IPS-20b (cell line): ENCODE data around the gene EML3.
"Not testable (repeated sequence)": the region's sequence is repeated elsewhere in the genome, so short reads cannot be mapped to it uniquely, and the experiment has no call there.

Experiments used
- H3K27ac ChIP-seq: one replicate; pipeline ENCODE4 v1.5.1; 2013; ENCODE audit warnings: low read length
- H3K27me3 ChIP-seq: 2 replicates; pipeline ENCODE4 v1.6.1; 2013; ENCODE audit warnings: mild to moderate bottlenecking, low read length, inconsistent platforms; ENCODE audit not compliant: insufficient read depth
- H3K36me3 ChIP-seq: 2 replicates; pipeline ENCODE4 v1.6.1; 2013; ENCODE audit warnings: low read depth, mild to moderate bottlenecking, inconsistent platforms, low read length, moderate library complexity; ENCODE audit not compliant: insufficient read depth
- H3K4me1 ChIP-seq: 2 replicates; pipeline ENCODE4 v1.6.1; 2013; ENCODE audit warnings: mild to moderate bottlenecking, control low read depth, inconsistent platforms, low read length, moderate library complexity; ENCODE audit not compliant: insufficient read depth
- H3K4me3 ChIP-seq: 2 replicates; pipeline ENCODE4 v1.5.1; 2013; ENCODE audit warnings: mild to moderate bottlenecking, low read length, inconsistent platforms
- H3K9ac ChIP-seq: 2 replicates; pipeline ENCODE4 v1.6.1; 2013; ENCODE audit warnings: low read depth, mild to moderate bottlenecking, inconsistent platforms, low read length, moderate library complexity
- H3K9me3 ChIP-seq: 2 replicates; pipeline ENCODE4 v1.6.1; 2013; ENCODE audit warnings: mild to moderate bottlenecking, low read depth, low read length, inconsistent platforms; ENCODE audit not compliant: insufficient read depth

Gene EML3

DNA sequence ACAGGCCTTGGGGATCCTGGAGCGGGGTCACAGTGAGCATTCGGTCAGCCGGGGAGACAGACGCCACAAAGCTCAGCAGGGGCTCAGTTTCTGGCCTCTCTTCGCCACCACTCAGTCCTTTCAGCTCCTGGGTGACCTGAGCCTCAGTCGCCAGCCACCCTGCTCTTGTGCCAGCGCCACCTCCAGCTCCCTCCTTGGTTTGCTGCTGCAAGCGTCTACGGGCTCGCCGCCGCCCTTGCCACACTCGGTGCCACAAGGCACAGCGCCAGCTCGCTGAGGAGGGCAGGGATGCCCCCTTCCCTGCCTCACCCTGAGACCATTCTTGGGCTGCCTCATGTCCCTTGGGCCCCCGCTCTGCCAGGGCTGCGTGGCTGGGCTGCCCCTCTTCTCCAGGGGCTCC is 37.4 kb downstream of the EML3 start:
- Histone ChIP-seq H3K36me3 (peaks cover 66% of the 10 kb centered on the region), H3K27me3 (no peaks in the 10 kb centered on the region), H3K9ac (peak overlapping the region; percentile 97; the same call in 1 of the 2 replicates), H3K27ac (no peak overlapping the region), H3K4me1 (peaks cover 15% of the 10 kb centered on the region; the same call in 1 of the 2 replicates), H3K4me3 (peak overlapping the region; percentile 99; the same call in 1 of the 2 replicates), H3K9me3 (no peaks in the 10 kb centered on the region)

DNA sequence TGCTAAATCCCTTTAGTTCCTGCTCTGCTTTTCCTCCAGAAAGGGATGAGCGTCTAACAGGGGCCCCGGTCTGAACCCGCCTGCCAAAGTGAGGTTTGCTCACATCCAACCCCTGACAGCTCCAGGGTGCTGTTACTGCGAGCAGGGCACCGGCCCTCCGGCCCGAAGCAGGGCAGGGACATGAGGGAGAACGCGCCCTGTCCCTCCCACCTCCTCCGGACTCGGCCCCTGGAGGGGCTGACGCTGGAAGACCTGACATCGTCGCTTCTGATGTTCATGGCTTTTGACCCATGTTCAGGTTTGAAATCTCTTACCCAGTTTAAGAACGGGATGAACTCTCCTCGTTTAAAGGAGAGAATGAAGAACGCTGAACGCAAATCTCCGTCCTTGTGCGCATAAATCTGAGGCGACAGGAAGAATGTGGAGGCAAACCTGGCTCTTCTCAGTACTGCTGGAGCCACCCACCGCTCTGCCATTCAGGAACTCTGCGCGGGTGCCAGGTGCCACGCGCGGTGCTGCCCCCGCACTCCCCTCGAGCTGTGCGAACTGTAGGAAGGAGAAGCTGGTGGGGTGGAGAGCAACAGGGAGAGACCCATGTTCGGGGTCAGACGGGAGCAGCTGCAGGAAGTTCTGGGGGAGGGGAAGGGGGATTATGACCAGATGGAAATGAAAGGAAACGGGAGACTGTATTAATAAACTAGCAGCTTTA is 38.1 kb downstream of the EML3 start:
- peaks cover 73% of the 10 kb centered on the region for H3K36me3 ChIP-seq
- H3K27me3 ChIP-seq: no peaks in the 10 kb centered on the region
- peaks cover 15% of the 10 kb centered on the region; the same call in 1 of the 2 replicates for H3K4me1 ChIP-seq
- peak overlapping the region; percentile 40 for H3K27ac ChIP-seq
- peak overlapping the region; percentile 99 for H3K4me3 ChIP-seq
- H3K9ac ChIP-seq: peak overlapping the region; percentile 97
- H3K9me3 ChIP-seq: no peaks in the 10 kb centered on the region

DNA sequence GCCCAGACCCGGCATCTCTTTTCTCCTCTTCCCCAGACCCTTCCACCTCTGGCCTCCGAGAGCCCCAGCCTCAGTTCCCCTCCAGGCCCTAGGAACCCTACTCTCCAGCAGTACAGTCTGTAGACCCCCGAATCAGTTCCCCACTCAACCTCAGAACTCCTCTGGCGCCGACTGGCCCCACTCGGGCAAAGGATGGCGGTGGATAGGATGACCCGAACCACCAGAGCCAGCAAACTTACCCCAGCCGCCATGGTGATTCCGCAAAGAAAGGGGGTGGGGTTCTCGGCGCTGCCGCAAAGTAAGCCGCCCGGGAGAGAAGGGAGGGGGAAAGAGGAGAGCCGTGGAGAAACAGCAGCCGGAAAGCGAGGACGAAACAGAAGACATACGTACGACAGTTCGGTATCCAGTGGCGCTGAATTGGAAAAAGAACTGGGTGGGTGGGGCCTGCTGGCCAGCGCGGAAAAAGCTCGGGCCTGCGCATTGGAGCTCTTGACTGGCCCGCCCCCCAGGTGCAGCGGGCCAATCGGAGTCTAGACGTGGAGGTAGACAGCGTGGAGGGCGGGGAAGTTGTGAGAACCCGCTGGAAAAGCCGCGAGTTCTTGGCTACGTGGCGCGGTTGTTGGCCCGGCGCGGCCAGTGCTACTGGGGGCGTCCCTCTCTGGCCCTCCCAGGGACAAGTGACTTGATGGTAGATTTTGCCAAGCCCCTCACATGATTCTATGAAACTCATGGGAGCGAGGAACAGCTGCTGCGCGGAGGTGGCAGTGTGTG is 38.8 kb downstream of the EML3 start, which contains the start of gene EEF1G:
Gene EEF1G (minus strand): TSS at position 300 of the 771 bp plus-strand sequence. CDS start 49 bp downstream, at position 251.
- Histone ChIP-seq H3K27me3 (no peaks in the 10 kb centered on the region), H3K36me3 (peaks cover 73% of the 10 kb centered on the region), H3K4me3 (peak within 1 kb of the TSS; percentile 99), H3K4me1 (peaks cover 15% of the 10 kb centered on the region; the same call in 1 of the 2 replicates), H3K9ac (peak within 1 kb of the TSS; percentile 99), H3K9me3 (no peaks in the 10 kb centered on the region), H3K27ac (peak within 1 kb of the TSS; percentile 62)

DNA sequence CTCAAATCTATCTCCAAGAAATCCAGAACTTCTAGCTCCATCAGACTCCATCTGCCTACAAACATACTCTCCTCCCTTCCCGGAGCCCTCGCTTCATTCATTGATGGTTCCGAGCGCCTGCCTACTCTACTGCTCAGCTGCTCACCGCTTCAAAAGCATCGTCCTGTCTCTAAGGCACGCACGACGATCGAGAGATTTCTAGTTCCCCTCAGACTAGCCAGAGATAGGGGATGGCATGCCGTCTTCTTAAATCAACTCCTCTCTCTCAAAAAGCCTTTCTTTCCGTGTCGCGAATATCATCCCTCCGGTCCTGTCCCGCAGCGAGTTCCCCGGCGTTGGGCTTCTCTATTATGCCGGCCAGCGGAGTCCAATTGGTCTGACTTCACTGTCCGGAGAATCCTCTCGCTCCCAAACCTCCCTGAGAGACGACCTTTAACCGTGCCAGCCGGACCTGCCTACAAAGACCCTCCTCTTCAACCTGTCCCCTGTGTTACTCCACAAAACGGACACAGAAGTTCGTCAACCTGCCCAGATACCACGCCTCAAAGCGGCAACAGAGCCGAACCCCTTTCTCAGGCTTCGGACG is 39.5 kb downstream of the EML3 start:
- Histone ChIP-seq H3K27me3 (no peaks in the 10 kb centered on the region), H3K36me3 (peaks cover 72% of the 10 kb centered on the region), H3K4me3 (peak overlapping the region; percentile 99), H3K4me1 (peaks cover 15% of the 10 kb centered on the region; the same call in 1 of the 2 replicates), H3K9ac (peak overlapping the region; percentile 99), H3K27ac (peak overlapping the region; percentile 62), H3K9me3 (no peaks in the 10 kb centered on the region)

DNA sequence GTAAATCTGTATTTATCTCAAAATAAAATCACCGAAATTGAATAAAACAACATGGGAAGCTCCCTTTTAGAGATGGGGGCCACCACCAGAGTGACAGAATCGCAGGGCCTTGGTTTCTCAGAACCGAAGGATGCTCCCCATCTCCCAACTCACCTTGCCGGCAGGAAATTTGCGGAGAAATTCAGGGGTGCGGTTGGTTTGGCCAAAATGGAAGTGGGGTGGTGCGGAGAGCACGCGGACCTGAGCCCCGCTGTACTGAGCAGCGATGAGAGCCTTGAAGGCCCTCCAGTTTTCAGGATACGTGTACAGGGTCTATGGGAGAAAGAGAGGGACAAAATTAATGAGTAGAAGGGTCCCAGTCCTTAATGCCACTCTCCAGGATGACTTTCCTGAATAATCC is 40.1 kb downstream of the EML3 start:
- H3K36me3 ChIP-seq: peaks cover 71% of the 10 kb centered on the region
- H3K27ac ChIP-seq: no peak overlapping the region
- peak overlapping the region; percentile 99 for H3K9ac ChIP-seq

DNA sequence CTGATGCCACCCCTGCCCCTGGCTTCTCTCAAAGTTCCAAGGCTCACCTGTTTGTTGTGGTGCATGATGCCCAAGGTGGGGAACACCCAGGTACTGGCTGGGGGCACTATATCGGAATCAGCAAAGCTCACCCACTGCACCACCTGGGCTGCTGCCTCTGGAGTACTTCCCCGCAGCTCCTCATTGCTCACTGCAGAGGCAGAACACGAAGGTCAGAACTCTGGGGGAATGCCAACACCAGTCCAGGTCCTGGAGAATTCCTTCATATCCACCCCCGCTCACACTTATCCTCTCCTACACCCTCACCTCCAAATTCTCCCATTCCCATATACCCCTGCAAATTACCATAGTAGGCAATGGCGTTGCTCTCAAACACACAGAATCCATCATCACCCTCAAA is 41.1 kb downstream of the EML3 start:
- not testable (repeated sequence) for H3K27me3 ChIP-seq, H3K27ac ChIP-seq, H3K9me3 ChIP-seq
- H3K4me1 ChIP-seq: peaks cover 15% of the 10 kb centered on the region; the same call in 1 of the 2 replicates
- H3K9ac ChIP-seq: peak overlapping the region; percentile 99; the same call in 1 of the 2 replicates
- peaks cover 71% of the 10 kb centered on the region for H3K36me3 ChIP-seq
- peak overlapping the region; percentile 99 for H3K4me3 ChIP-seq

More for the DNA sequence above, 40.1 kb downstream of the EML3 start:
- peaks cover 15% of the 10 kb centered on the region; the same call in 1 of the 2 replicates for H3K4me1 ChIP-seq
- no peaks in the 10 kb centered on the region for H3K27me3 ChIP-seq
- peak overlapping the region; percentile 99 for H3K4me3 ChIP-seq
- H3K9me3 ChIP-seq: no peaks in the 10 kb centered on the region

DNA sequence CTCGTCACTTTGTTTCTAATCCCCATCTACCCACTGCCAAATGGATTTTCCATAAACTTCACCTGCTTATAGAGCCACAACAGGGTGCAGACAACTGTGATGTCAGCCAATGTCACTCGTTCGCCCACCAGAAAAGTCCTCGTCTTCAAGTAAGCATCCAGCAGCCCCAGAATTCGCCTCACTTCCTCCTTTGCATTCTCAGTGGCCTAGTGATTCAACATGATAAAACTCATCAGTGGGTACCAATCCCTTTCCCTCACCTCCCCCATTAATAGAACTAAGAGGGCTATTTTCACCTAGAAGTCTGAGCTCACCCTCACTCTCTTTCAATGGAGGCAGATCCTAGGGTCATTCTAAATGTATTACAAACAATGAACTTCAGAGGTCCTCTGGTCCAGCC is 41.7 kb downstream of the EML3 start:
- not testable (repeated sequence) for H3K27me3 ChIP-seq, H3K9me3 ChIP-seq, H3K27ac ChIP-seq, H3K9ac ChIP-seq
- Histone ChIP-seq H3K4me3 (peak overlapping the region; percentile 99; the same call in 1 of the 2 replicates), H3K4me1 (peaks cover 15% of the 10 kb centered on the region; the same call in 1 of the 2 replicates), H3K36me3 (peaks cover 71% of the 10 kb centered on the region)

DNA sequence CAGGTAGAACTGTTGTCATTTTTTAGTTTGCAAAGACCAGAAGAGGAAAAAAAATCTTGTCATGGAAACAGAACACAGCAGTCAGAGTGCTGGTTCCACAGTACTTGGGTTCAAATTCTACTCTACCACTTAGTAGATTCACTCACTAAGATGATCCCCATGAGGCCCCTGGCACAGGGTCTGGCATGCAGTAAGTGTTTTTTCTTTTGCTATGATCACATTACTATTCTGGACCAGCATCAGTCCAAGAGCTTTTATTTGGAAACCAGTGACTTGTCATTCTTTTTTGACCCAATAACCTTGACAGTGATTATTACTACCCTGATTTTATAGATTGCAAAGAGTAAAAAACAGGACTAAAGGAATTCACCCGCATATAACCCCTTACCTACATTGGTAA is 43.0 kb downstream of the EML3 start:
- Histone ChIP-seq H3K4me3 (no peak overlapping the region), H3K9ac (no peak overlapping the region), H3K36me3 (peaks cover 80% of the 10 kb centered on the region), H3K4me1 (peaks cover 11% of the 10 kb centered on the region; the same call in 1 of the 2 replicates), H3K27ac (no peak overlapping the region), H3K27me3 (no peaks in the 10 kb centered on the region), H3K9me3 (no peaks in the 10 kb centered on the region)

DNA sequence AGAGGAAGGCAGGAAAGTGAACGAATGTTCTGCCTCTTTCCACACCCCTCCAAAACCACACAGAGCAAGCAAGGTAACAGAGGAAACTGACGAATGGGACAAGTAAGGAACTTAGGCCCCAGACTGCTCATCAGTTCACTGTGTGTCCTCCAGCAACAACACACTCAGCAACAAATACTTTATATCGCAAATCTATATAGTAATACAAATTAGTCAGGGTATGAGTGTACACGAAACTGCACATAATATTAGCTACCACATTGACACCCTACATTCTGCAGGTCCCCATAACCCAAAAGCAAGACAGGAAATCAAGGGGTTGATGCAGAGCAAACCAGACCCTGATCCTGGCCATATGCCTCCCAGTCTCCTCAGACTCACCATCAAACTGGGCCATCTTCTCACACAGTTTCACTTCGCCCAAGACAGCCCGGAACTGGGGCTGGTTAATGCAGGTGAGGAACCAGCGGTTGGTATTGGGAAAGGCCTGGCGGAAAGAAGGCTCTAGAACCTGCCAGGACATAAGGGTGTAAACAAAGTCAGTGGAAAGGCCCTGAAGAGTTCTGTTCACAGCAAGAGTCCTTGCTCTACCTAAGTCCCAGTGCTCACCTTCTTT is 45.4 kb downstream of the EML3 start:
- H3K36me3 ChIP-seq: peaks cover 93% of the 10 kb centered on the region
- no peak overlapping the region for H3K9ac ChIP-seq
- no peaks in the 10 kb centered on the region for H3K27me3 ChIP-seq
- H3K4me1 ChIP-seq: peaks cover 12% of the 10 kb centered on the region; the same call in 1 of the 2 replicates
- no peaks in the 10 kb centered on the region for H3K9me3 ChIP-seq
- no peak overlapping the region for H3K4me3 ChIP-seq
- no peak overlapping the region for H3K27ac ChIP-seq

DNA sequence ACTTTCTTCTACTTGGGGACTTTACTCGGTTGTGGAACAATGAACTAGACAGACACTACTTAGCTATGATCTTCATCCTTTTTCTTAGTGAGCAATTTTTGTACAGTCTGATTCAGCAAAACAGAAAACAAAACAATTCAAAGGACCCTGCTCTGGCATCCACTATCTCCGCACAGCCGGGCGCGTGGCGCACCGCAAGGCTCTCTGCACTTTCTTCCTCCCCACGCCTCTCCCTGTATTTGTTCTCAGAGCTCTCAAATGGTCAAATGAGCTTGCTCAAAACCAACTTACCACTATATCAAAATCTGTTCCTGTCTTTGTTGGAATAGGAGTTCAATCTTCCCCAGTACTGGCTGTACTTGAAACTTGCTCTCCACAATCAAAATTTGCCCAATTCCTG is 46.3 kb downstream of the EML3 start:
- no peak overlapping the region for H3K27ac ChIP-seq
- H3K4me1 ChIP-seq: peaks cover 11% of the 10 kb centered on the region; the same call in 1 of the 2 replicates
- H3K36me3 ChIP-seq: peaks cover 87% of the 10 kb centered on the region
- H3K27me3 ChIP-seq: no peaks in the 10 kb centered on the region
- no peak overlapping the region for H3K9ac ChIP-seq
- H3K4me3 ChIP-seq: no peak overlapping the region
- H3K9me3 ChIP-seq: no peaks in the 10 kb centered on the region

DNA sequence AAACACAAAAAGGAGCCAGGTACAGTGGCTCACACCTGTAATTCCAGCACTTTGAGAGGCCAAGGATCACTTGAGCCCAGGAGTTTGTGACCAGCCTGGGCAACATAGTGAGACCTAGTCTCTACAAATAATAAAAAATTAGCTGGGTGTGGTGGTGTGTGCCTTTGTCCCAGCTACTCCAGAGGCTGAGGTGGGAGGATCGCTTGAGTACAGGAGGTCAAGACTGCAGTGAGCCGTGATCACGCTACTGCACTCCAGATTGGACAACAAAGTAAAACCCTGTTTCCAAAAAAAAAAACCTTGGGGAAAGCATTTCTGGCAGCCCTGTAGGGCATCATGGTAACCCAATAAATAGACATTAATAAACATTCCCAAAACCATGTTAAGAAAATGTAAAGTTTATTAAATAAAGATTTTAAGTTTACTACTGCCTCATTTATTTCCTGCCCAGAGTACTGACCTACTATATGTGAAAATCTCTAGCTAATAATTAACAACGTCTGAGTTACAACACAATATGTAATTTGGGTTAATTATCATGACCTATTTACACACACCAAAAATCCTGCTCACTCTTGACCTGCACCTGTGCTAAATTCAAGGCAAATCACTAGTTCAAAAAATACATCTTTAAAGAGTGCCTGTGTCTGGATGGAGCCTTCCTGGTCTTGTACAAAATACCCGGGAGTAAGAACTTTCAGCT is 47.3 kb downstream of the EML3 start:
- Histone ChIP-seq H3K9me3 (no peaks in the 10 kb centered on the region), H3K27ac (no peak overlapping the region), H3K27me3 (no peaks in the 10 kb centered on the region), H3K36me3 (peaks cover 87% of the 10 kb centered on the region), H3K9ac (no peak overlapping the region), H3K4me1 (peaks cover 19% of the 10 kb centered on the region), H3K4me3 (no peak overlapping the region)
